Caco-2 (cell line): Measurements from ENCODE around the gene LRP1. TPM values are rescaled to one million over a fixed set of nuclear protein-coding genes. Genes with fewer than 3 reads are reported as not detected.
"Not testable (repeated sequence)": the region's sequence is repeated elsewhere in the genome, so short reads cannot be mapped to it uniquely, and the experiment has no call there.

ENCODE experiments used
- BruUV-seq: library from RNA; stranded (reverse); fragments of 400-500 nt; replicated peaks from 2 replicates; lab custom pipeline; 2021; lab: Mats Ljungman, UMichigan
- CTCF ChIA-PET: fragments of 300-600 bp; sonication (Branson Sonifier 250); formaldehyde crosslinking; loops from one replicate; lab custom pipeline; 2022; ENCODE audit warnings: antibody characterized with exemption; lab: Charles Lee
- POLR2A ChIA-PET: fragments of 300-600 bp; sonication (Branson Sonifier 250); formaldehyde crosslinking; loops from one replicate; lab custom pipeline; 2022; ENCODE audit warnings: antibody characterized with exemption; lab: Charles Lee
- DNase-seq, 2 experiments: peaks; one replicate each; pipeline versions ENCODE4 v3.0.0 to v3.0.0-alpha.2; 2020 to 2022
- H3K27me3 ChIP-seq: replicated peaks from 2 replicates; pipeline ENCODE4 v1.6.0; 2011; ENCODE audit warnings: low read length; ENCODE audit not compliant: control insufficient read depth, insufficient read depth
- H3K36me3 ChIP-seq: 2 replicates; pipeline ENCODE4 v1.5.1; 2011; ENCODE audit warnings: low read length; ENCODE audit not compliant: control insufficient read depth, insufficient read depth
- H3K4me1 ChIP-seq: fragments of 250-450 bp; sonication (Bioruptor Pico); 2 replicates; pipeline ENCODE4 v1.5.1; 2020; ENCODE audit warnings: mild to moderate bottlenecking
- H3K4me3 ChIP-seq: 2 replicates; pipeline ENCODE4 v1.5.1; 2011; ENCODE audit warnings: low read depth, mild to moderate bottlenecking, control low read depth, low read length
- H3K9me3 ChIP-seq: fragments of 250-450 bp; sonication (Bioruptor Pico); 2 replicates; pipeline ENCODE4 v1.5.1; 2020; ENCODE audit warnings: mild to moderate bottlenecking, moderate library complexity
- H3K27ac Mint-ChIP-seq: one replicate; pipeline ENCODE4 v1.8.0; 2022; ENCODE audit warnings: mixed read lengths; ENCODE audit not compliant: unreplicated experiment
- H3K27me3 Mint-ChIP-seq: one replicate; pipeline ENCODE4 v1.8.0; 2022; ENCODE audit warnings: mixed read lengths; ENCODE audit not compliant: insufficient read depth, unreplicated experiment
- H3K36me3 Mint-ChIP-seq: one replicate; pipeline ENCODE4 v1.8.0; 2022; ENCODE audit warnings: mild to moderate bottlenecking, mixed read lengths; ENCODE audit not compliant: insufficient read depth, unreplicated experiment
- H3K4me1 Mint-ChIP-seq: one replicate; pipeline ENCODE4 v1.8.0; 2022; ENCODE audit warnings: low read depth, mixed read lengths; ENCODE audit not compliant: unreplicated experiment
- H3K4me3 Mint-ChIP-seq: one replicate; pipeline ENCODE4 v1.8.0; 2022; ENCODE audit warnings: mild to moderate bottlenecking, moderate library complexity, mixed read lengths; ENCODE audit not compliant: unreplicated experiment
- H3K9me3 Mint-ChIP-seq: one replicate; pipeline ENCODE4 v1.8.0; 2022; ENCODE audit warnings: mixed read lengths; ENCODE audit not compliant: unreplicated experiment
- CTCF ChIP-seq, 2 experiments: fragments of 200-600 bp in 1 of 2; IDR thresholded peaks; 1 replicate in 1 of 2; 2 replicates in 1 of 2; pipeline versions ENCODE4 v1.5.1 to v1.8.0; 2011 to 2022; ENCODE audit warnings: antibody characterized with exemption in 1 of 2, control low read depth in 1 of 2, inconsistent platforms in 1 of 2, low read depth in 1 of 2, low read length in 1 of 2, mild to moderate bottlenecking in 1 of 2, moderate library complexity in 1 of 2; ENCODE audit not compliant: insufficient read depth in 1 of 2, severe bottlenecking in 1 of 2, unreplicated experiment in 1 of 2
- intact Hi-C: fragments of 100-400 bp; cut with micrococcal nuclease; formaldehyde crosslinking; loops from one replicate; pipeline ENCODE4 v1.10.0; 2022; ENCODE audit not compliant: unreplicated experiment
- total RNA-seq: library from RNA; stranded (reverse); gene quantifications from 2 replicates; pipeline ENCODE4 v1.2.3, GENCODE V29; 2022

Gene LRP1
- total RNA-seq, 1 experiment from 2014 or later = 111 TPM

- Histone ChIP-seq H3K9me3 (no peaks in the 10 kb centered on the region), H3K27me3 (no peaks in the 10 kb centered on the region), H3K4me1 (0 out of 2 replicates have a peak, but pooled peaks cover 3% of the 10 kb centered on the region), H3K4me3 (no peak overlapping the region), H3K36me3 (no peaks in the 10 kb centered on the region)
- H3K36me3 Mint-ChIP-seq = peaks cover 6% of the 10 kb centered on the region
- no peak overlapping the region for H3K27ac Mint-ChIP-seq
- peaks cover 3% of the 10 kb centered on the region for H3K27me3 Mint-ChIP-seq
- H3K4me3 Mint-ChIP-seq = no peak overlapping the region
- BruUV-seq = no TSS peak
- no peak for DNase-seq
- ChIA-PET POLR2A (no interaction called here), CTCF (interaction anchor here (1.1 kb wide), 1 partner anchor 11 kb away, joined by 3 read pairs; the partner anchor contains the start of gene LRP1)
- no peak for TF ChIP-seq CTCF (IDR thresholded peaks at IDR 0.05; ENCODE audit: insufficient read depth in 1 of 2, low read depth in 1 of 2, low read length in 1 of 2, severe bottlenecking in 1 of 2, unreplicated experiment in 1 of 2)
- H3K4me1 Mint-ChIP-seq = peaks cover 6% of the 10 kb centered on the region
- intact Hi-C loops = no loop called here
- no peaks in the 10 kb centered on the region for H3K9me3 Mint-ChIP-seq
Measured at GRCh38 chr12:57116580-57117281, 11.6 kb upstream of the LRP1 start.

- H3K4me3 Mint-ChIP-seq = no peak overlapping the region
- ChIA-PET CTCF (interaction anchor here (0.6 kb wide), 1 partner anchor 52 kb away, joined by 3 read pairs; no protein-coding TSS in a partner anchor), POLR2A (no interaction called here)
- H3K27ac Mint-ChIP-seq = no peak overlapping the region
- no peaks in the 10 kb centered on the region for H3K4me1 Mint-ChIP-seq
- Histone ChIP-seq H3K36me3 (no peaks in the 10 kb centered on the region), H3K4me3 (no peak overlapping the region), H3K9me3 (no peaks in the 10 kb centered on the region), H3K27me3 (no peaks in the 10 kb centered on the region), H3K4me1 (no peaks in the 10 kb centered on the region)
- H3K36me3 Mint-ChIP-seq = no peaks in the 10 kb centered on the region
- BruUV-seq = no TSS peak
- intact Hi-C loops = no loop called here
- TF ChIP-seq CTCF (IDR thresholded peaks at IDR 0.05; ENCODE audit: insufficient read depth in 1 of 2, low read depth in 1 of 2, low read length in 1 of 2, severe bottlenecking in 1 of 2, unreplicated experiment in 1 of 2) = no peak
- H3K9me3 Mint-ChIP-seq = peaks cover 5% of the 10 kb centered on the region
- DNase-seq = no peak
- H3K27me3 Mint-ChIP-seq = peaks cover 3% of the 10 kb centered on the region
Measured at GRCh38 chr12:57118711-57119271, 9.5 kb upstream of the LRP1 start.

- no peaks in the 10 kb centered on the region for H3K4me1 ChIP-seq
- Mint-ChIP-seq H3K27ac (no peak overlapping the region), H3K9me3 (peaks cover 12% of the 10 kb centered on the region), H3K4me3 (no peak overlapping the region), H3K4me1 (no peaks in the 10 kb centered on the region), H3K27me3 (peaks cover 3% of the 10 kb centered on the region), H3K36me3 (no peaks in the 10 kb centered on the region)
- TF ChIP-seq CTCF (IDR thresholded peaks at IDR 0.05; ENCODE audit: insufficient read depth in 1 of 2, low read depth in 1 of 2, low read length in 1 of 2, severe bottlenecking in 1 of 2, unreplicated experiment in 1 of 2) = no peak
- no peaks in the 10 kb centered on the region for H3K36me3 ChIP-seq
- intact Hi-C loops = no loop called here
- H3K4me3 ChIP-seq = no peak overlapping the region
- BruUV-seq = no TSS peak
- DNase-seq = no peak
- ChIA-PET CTCF (interaction anchor here (0.7 kb wide), 1 partner anchor 790 kb away, joined by 6 read pairs; no protein-coding TSS in a partner anchor), POLR2A (no interaction called here)
- H3K9me3 ChIP-seq = no peaks in the 10 kb centered on the region
- no peaks in the 10 kb centered on the region for H3K27me3 ChIP-seq
Measured at GRCh38 chr12:57119294-57120085, 8.8 kb upstream of the LRP1 start.

GRCh38 chr12:57120718-57121117 lies 7.6 kb upstream of the LRP1 start:
- H3K4me3 ChIP-seq, H3K27me3 Mint-ChIP-seq, H3K27me3 ChIP-seq, H3K36me3 Mint-ChIP-seq, BruUV-seq, POLR2A ChIA-PET, H3K36me3 ChIP-seq, H3K4me1 Mint-ChIP-seq, H3K9me3 ChIP-seq, intact Hi-C loops, H3K4me3 Mint-ChIP-seq, H3K27ac Mint-ChIP-seq, H3K4me1 ChIP-seq, DNase-seq: not testable (repeated sequence)
- CTCF ChIA-PET = interaction anchor here (2.1 kb wide), 1 partner anchor 9 kb away, joined by 14 read pairs; the partner anchor contains the start of gene STAT6
- peaks cover 14% of the 10 kb centered on the region for H3K9me3 Mint-ChIP-seq
